Activated B cell treated with CpG ODN at 0.5 μM for 24 hours (primary cell): ENCODE measurements around the gene IFFO2. TPM values are rescaled to one million over a fixed set of nuclear protein-coding genes. Genes with fewer than 3 reads are reported as not detected.

ENCODE experiments used
- ATAC-seq: fragments of 200-7000 bp; cut with Tn5 transposase; one replicate; pipeline ENCODE4 v1.10.0; 2021; ENCODE audit warnings: low read depth, mild to moderate bottlenecking, moderate library complexity
- CTCF ChIA-PET: fragments of 350-600 bp; sonication (Branson Sonifier 250); formaldehyde crosslinking; loops from one replicate; lab custom pipeline; 2021; ENCODE audit warnings: antibody characterized with exemption; lab: Charles Lee
- POLR2A ChIA-PET: fragments of 350-600 bp; sonication (Branson Sonifier 250); formaldehyde crosslinking; loops from one replicate; lab custom pipeline; 2021; ENCODE audit warnings: antibody characterized with exemption; lab: Charles Lee
- DNase-seq: peaks from one replicate; pipeline ENCODE4 v3.0.0; 2022
- H3K27ac Mint-ChIP-seq: one replicate; pipeline ENCODE4 v1.8.0; 2020; ENCODE audit warnings: mixed read lengths
- H3K27me3 Mint-ChIP-seq: one replicate; pipeline ENCODE4 v1.8.0; 2021; ENCODE audit warnings: mixed read lengths
- H3K36me3 Mint-ChIP-seq: one replicate; pipeline ENCODE4 v1.8.0; 2021; ENCODE audit warnings: low read depth, mixed read lengths
- H3K4me1 Mint-ChIP-seq: one replicate; pipeline ENCODE4 v1.8.0; 2021; ENCODE audit warnings: mixed read lengths
- H3K4me3 Mint-ChIP-seq: one replicate; pipeline ENCODE4 v1.8.0; 2020; ENCODE audit warnings: mild to moderate bottlenecking, mixed read lengths
- H3K9me3 Mint-ChIP-seq: one replicate; pipeline ENCODE4 v1.8.0; 2020; ENCODE audit warnings: mixed read lengths
- intact Hi-C: fragments of 100-400 bp; cut with micrococcal nuclease; formaldehyde crosslinking; loops from one replicate; pipeline ENCODE4 v1.15.1; 2024
- total RNA-seq: library from RNA; stranded (reverse); gene quantifications from 2 replicates; pipeline ENCODE4 v1.2.3, GENCODE V29; 2022
- TF ChIP-seq, protein P1 (sequence below): fragments of 200-600 bp; IDR thresholded peaks from one replicate; pipeline ENCODE4 v1.8.0; 2022; ENCODE audit warnings: antibody characterized with exemption, mild to moderate bottlenecking

The IFFO2 gene
- total RNA-seq, 1 donor from 2014 or later = 13.0 TPM

- no peaks in the 10 kb centered on the region for H3K27me3 Mint-ChIP-seq
- TF ChIP-seq, protein P1, sequence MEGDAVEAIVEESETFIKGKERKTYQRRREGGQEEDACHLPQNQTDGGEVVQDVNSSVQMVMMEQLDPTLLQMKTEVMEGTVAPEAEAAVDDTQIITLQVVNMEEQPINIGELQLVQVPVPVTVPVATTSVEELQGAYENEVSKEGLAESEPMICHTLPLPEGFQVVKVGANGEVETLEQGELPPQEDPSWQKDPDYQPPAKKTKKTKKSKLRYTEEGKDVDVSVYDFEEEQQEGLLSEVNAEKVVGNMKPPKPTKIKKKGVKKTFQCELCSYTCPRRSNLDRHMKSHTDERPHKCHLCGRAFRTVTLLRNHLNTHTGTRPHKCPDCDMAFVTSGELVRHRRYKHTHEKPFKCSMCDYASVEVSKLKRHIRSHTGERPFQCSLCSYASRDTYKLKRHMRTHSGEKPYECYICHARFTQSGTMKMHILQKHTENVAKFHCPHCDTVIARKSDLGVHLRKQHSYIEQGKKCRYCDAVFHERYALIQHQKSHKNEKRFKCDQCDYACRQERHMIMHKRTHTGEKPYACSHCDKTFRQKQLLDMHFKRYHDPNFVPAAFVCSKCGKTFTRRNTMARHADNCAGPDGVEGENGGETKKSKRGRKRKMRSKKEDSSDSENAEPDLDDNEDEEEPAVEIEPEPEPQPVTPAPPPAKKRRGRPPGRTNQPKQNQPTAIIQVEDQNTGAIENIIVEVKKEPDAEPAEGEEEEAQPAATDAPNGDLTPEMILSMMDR = no peak
Observed at GRCh38 chr1:18943162-18943561, 13.3 kb downstream of the IFFO2 start.

GRCh38 chr1:18942340-18942739 is 14.1 kb downstream of the IFFO2 start:
- H3K4me1 Mint-ChIP-seq = peaks cover 48% of the 10 kb centered on the region
- intact Hi-C loops = no loop called here
- H3K4me3 Mint-ChIP-seq = no peak overlapping the region
- CTCF ChIA-PET = no interaction called here
- H3K36me3 Mint-ChIP-seq = peaks cover 3% of the 10 kb centered on the region
- ATAC-seq (no peak), DNase-seq (no peak)
- no peaks in the 10 kb centered on the region for H3K9me3 Mint-ChIP-seq
- TF ChIP-seq, protein P1 = no peak
- no peak overlapping the region for H3K27ac Mint-ChIP-seq
- POLR2A ChIA-PET = interaction anchor here (0.7 to 1.0 kb wide), 2 partner anchors 9 to 14 kb away, joined by 4 to 9 read pairs; no protein-coding TSS in a partner anchor
- H3K27me3 Mint-ChIP-seq = no peaks in the 10 kb centered on the region

More at GRCh38 chr1:18943162-18943561, 13.3 kb downstream of the IFFO2 start:
- DNase-seq = no peak
- Mint-ChIP-seq H3K27ac (no peak overlapping the region), H3K9me3 (no peaks in the 10 kb centered on the region), H3K36me3 (peaks cover 3% of the 10 kb centered on the region), H3K4me1 (peaks cover 54% of the 10 kb centered on the region), H3K4me3 (no peak overlapping the region)
- CTCF ChIA-PET = no interaction called here
- POLR2A ChIA-PET = interaction anchor here (1.0 to 1.2 kb wide), 3 partner anchors 13 to 16 kb away, joined by 3 to 9 read pairs (median 8); partner anchors contain the start of gene IFFO2
- ATAC-seq = no peak
- intact Hi-C loops = no loop called here

- intact Hi-C loops = no loop called here
- Mint-ChIP-seq H3K27ac (no peak overlapping the region), H3K4me1 (peaks cover 45% of the 10 kb centered on the region), H3K36me3 (peaks cover 3% of the 10 kb centered on the region), H3K9me3 (no peaks in the 10 kb centered on the region), H3K4me3 (no peak overlapping the region), H3K27me3 (no peaks in the 10 kb centered on the region)
- TF ChIP-seq, protein P1 = no peak
- ChIA-PET CTCF (interaction anchor here (1.3 kb wide), 1 partner anchor 10 kb away, joined by 3 read pairs; no protein-coding TSS in a partner anchor), POLR2A (interaction anchor here (1.3 to 1.9 kb wide), 2 partner anchors 9 to 15 kb away, joined by 3 to 7 read pairs; no protein-coding TSS in a partner anchor)
- ATAC-seq (no peak), DNase-seq (no peak)
Observed at GRCh38 chr1:18941221-18942141, 15.0 kb downstream of the IFFO2 start.

DNA sequence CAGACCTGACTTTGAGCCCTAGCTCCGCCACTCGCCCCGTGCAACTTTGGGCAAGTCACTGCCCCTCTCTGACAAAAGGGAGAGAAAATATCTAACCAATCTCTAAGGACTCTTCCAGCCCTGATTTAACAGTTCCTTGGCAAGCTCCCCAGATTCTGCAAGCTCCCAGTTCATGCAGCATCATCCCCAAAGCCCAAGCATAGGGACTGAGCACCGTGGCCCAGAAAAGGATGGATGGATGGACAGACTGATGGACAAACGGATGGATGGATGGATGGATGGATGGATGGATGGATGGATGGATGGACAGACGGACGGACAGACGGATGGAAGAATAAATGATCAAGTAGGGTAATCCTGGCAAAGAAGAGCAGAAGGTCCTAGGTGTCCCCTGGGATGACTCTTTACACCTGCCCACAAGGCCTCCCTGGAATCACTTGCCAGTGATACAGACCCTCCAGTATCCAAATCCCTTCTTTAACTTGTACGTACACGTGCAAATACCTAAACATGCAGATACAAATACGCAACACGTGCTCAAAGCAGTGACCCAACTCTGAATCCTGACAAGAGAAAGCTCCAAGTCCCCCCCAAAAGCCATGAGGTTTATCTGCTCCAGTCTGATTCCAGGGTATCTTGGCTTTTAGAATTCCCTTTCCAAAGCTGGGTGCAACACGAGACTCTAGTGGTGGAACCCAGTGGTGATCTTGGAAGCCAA is 16.0 kb downstream of the IFFO2 start:
- POLR2A ChIA-PET = interaction anchor here (1.3 to 1.9 kb wide), 2 partner anchors 11 to 14 kb away, joined by 3 to 7 read pairs; no protein-coding TSS in a partner anchor
- no peak overlapping the region for H3K27ac Mint-ChIP-seq
- TF ChIP-seq, protein P1 = no peak

More for the DNA sequence above, 16.0 kb downstream of the IFFO2 start:
- ATAC-seq (no peak), DNase-seq (no peak)
- H3K4me1 Mint-ChIP-seq = peaks cover 38% of the 10 kb centered on the region
- CTCF ChIA-PET = interaction anchor here (1.3 kb wide), 1 partner anchor 11 kb away, joined by 3 read pairs; no protein-coding TSS in a partner anchor
- no peaks in the 10 kb centered on the region for H3K9me3 Mint-ChIP-seq
- intact Hi-C loops = no loop called here
- no peaks in the 10 kb centered on the region for H3K27me3 Mint-ChIP-seq
- H3K36me3 Mint-ChIP-seq = peaks cover 3% of the 10 kb centered on the region
- no peak overlapping the region for H3K4me3 Mint-ChIP-seq
